HEK293T (cell line): ENCODE measurements around the gene PPP6R3.

Source experiments
- BHLHE40 ChIP-seq: fragments of 450-650 bp; IDR thresholded peaks from 2 replicates; pipeline ENCODE4 v1.6.1; 2016; ENCODE audit warnings: mild to moderate bottlenecking, moderate library complexity, borderline replicate concordance
- FOXK2 ChIP-seq: fragments of 450-650 bp; IDR thresholded peaks from 2 replicates; pipeline ENCODE4 v1.6.1; 2016; ENCODE audit warnings: mild to moderate bottlenecking

- no peak for TF ChIP-seq BHLHE40
- no peak for TF ChIP-seq FOXK2
Measured at GRCh38 chr11:68655406-68655805, 194.9 kb downstream of the PPP6R3 start.
